Panc1 (cell line): Measurements from ENCODE around the gene SELENOS. TPM values are rescaled to one million over a fixed set of nuclear protein-coding genes. Genes with fewer than 3 reads are reported as not detected.
A peak's percentile ranks its signal among the peaks of the same experiment; 100 is the strongest.

ENCODE experiments used
- ATAC-seq: fragments of 200-7000 bp; cut with Tn5 transposase; 2 replicates; pipeline ENCODE4 v1.9.1; 2020; ENCODE audit warnings: mild to moderate bottlenecking, moderate library complexity
- BruUV-seq: library from RNA; stranded (reverse); fragments of 400-500 nt; replicated peaks from 2 replicates; lab custom pipeline; 2021; lab: Mats Ljungman, UMichigan
- CTCF ChIA-PET: fragments of 300-600 bp; sonication (Branson Sonifier 250); formaldehyde crosslinking; loops from one replicate; lab custom pipeline; 2022; ENCODE audit warnings: antibody characterized with exemption; lab: Charles Lee
- POLR2A ChIA-PET: fragments of 300-600 bp; sonication (Branson Sonifier 250); formaldehyde crosslinking; loops from one replicate; lab custom pipeline; 2022; ENCODE audit warnings: antibody characterized with exemption; lab: Charles Lee
- DNase-seq: peaks from one replicate; pipeline ENCODE4 v3.0.0-alpha.2; 2010; ENCODE audit warnings: low read depth, low spot score
- H3K27ac ChIP-seq: 2 replicates; pipeline ENCODE4 v1.5.1; 2011; ENCODE audit warnings: mild to moderate bottlenecking, low read length, inconsistent platforms
- H3K27me3 ChIP-seq: fragments of 200-500 bp; sonication (Bioruptor generic); 2 replicates; pipeline ENCODE4 v1.6.0; 2014; ENCODE audit warnings: low read length, inconsistent platforms; ENCODE audit not compliant: control insufficient read depth, insufficient read depth
- H3K36me3 ChIP-seq: fragments of 200-500 bp; sonication (Bioruptor generic); 2 replicates; pipeline ENCODE4 v1.5.1; 2014; ENCODE audit warnings: inconsistent platforms, mild to moderate bottlenecking, low read length, moderate library complexity; ENCODE audit not compliant: control insufficient read depth, insufficient read depth
- H3K4me1 ChIP-seq: 2 replicates; pipeline ENCODE4 v1.5.1; 2011; ENCODE audit warnings: inconsistent platforms, mild to moderate bottlenecking, low read length, moderate library complexity; ENCODE audit not compliant: control insufficient read depth, insufficient read depth
- H3K4me3 ChIP-seq, 2 experiments: 2 replicates each; pipeline ENCODE4 v1.5.1; 2011 to 2012; ENCODE audit warnings: low read depth in 2 of 2, low read length in 2 of 2, mild to moderate bottlenecking in 2 of 2, inconsistent platforms in 1 of 2, moderate library complexity in 1 of 2
- H3K9me3 ChIP-seq: fragments of 200-500 bp; sonication (Bioruptor generic); 2 replicates; pipeline ENCODE4 v1.5.1; 2014; ENCODE audit warnings: low read depth, mild to moderate bottlenecking, inconsistent platforms, low read length, moderate library complexity; ENCODE audit not compliant: control insufficient read depth, insufficient read depth
- CTCF ChIP-seq: fragments of 450-650 bp; IDR thresholded peaks from 2 replicates; pipeline ENCODE4 v1.5.1; 2017; ENCODE audit warnings: mild to moderate bottlenecking
- POLR2AphosphoS5 ChIP-seq: IDR thresholded peaks from 2 replicates; pipeline ENCODE4 v1.6.1; 2012; ENCODE audit warnings: mild to moderate bottlenecking, low read depth, low read length, moderate library complexity
- REST ChIP-seq, 2 experiments: IDR thresholded peaks; 2 replicates each; pipeline ENCODE4 v1.6.1; 2011 to 2012; ENCODE audit warnings: low read depth in 2 of 2, control low read depth in 1 of 2, low read length in 1 of 2, mild to moderate bottlenecking in 1 of 2, moderate library complexity in 1 of 2; ENCODE audit not compliant: insufficient read depth in 1 of 2
- SIN3A ChIP-seq: IDR thresholded peaks from 2 replicates; pipeline ENCODE4 v1.6.1; 2012; ENCODE audit warnings: low read depth, mild to moderate bottlenecking, low read length, moderate library complexity, borderline replicate concordance; ENCODE audit not compliant: insufficient read depth
- TCF7L2 ChIP-seq: IDR thresholded peaks from 2 replicates; pipeline ENCODE4 v1.6.1; 2011; ENCODE audit warnings: mild to moderate bottlenecking, low read depth, low read length, inconsistent platforms
- in situ Hi-C: cut with HindIII; loops from 2 replicates; pipeline ENCODE4 v1.10.0; 2016; ENCODE audit warnings: low sequenced_read_pairs, low pct_unique_long_range_greater_than_20kb
- intact Hi-C: fragments of 100-400 bp; cut with micrococcal nuclease; formaldehyde crosslinking; loops from one replicate; pipeline ENCODE4 v1.10.0; 2022; ENCODE audit not compliant: unreplicated experiment
- total RNA-seq: library from RNA; stranded (reverse); gene quantifications from one replicate; pipeline ENCODE4 v1.2.1, GENCODE V29; 2021; ENCODE audit not compliant: unreplicated experiment

SELENOS gene
- total RNA-seq, 1 experiment from 2014 or later = 74.9 TPM

GRCh38 chr15:101242160-101242998 lies 34.9 kb downstream of the SELENOS start:
- Histone ChIP-seq H3K4me1 (peaks cover 59% of the 10 kb centered on the region), H3K9me3 (no peaks in the 10 kb centered on the region), H3K4me3 (no peak overlapping the region), H3K27me3 (no peaks in the 10 kb centered on the region), H3K36me3 (no peaks in the 10 kb centered on the region), H3K27ac (peak overlapping the region; percentile 35; the same call in 1 of the 2 replicates)
- no TSS peak for BruUV-seq
- DNase-seq (no peak), ATAC-seq (peak; percentile 29; the same call in 1 of the 2 replicates)
- ChIA-PET POLR2A (no interaction called here), CTCF (no interaction called here)
- TF ChIP-seq CTCF (no peak), TCF7L2 (no peak), REST (IDR thresholded peaks at IDR 0.05; ENCODE audit: insufficient read depth in 1 of 2, low read depth in 2 of 2, low read length in 1 of 2) (no peak), SIN3A (no peak), POLR2AphosphoS5 (no peak)
- in situ Hi-C loops (loop anchor here (5.0 kb wide), 1 partner anchor 50 kb away; no protein-coding TSS in a partner anchor), intact Hi-C loops (loop anchor here (5.0 kb wide), 1 partner anchor 35 kb away; no protein-coding TSS in a partner anchor)

- BruUV-seq = TSS peak; percentile 2
- Histone ChIP-seq H3K36me3 (no peaks in the 10 kb centered on the region), H3K4me3 (no peak overlapping the region), H3K27me3 (no peaks in the 10 kb centered on the region), H3K4me1 (peaks cover 47% of the 10 kb centered on the region), H3K9me3 (no peaks in the 10 kb centered on the region), H3K27ac (no peak overlapping the region)
- CTCF ChIA-PET = no interaction called here
- POLR2A ChIA-PET = interaction anchor here (0.6 kb wide), 1 partner anchor 436 kb away, joined by 4 read pairs; no protein-coding TSS in a partner anchor
- intact Hi-C loops (loop anchor here (5.0 kb wide), 1 partner anchor 33 kb away; no protein-coding TSS in a partner anchor), in situ Hi-C loops (loop anchor here (5.0 kb wide), 1 partner anchor 48 kb away; no protein-coding TSS in a partner anchor)
- no peak for TF ChIP-seq POLR2AphosphoS5
- TF ChIP-seq TCF7L2 = no peak
- no peak for TF ChIP-seq REST (IDR thresholded peaks at IDR 0.05; ENCODE audit: insufficient read depth in 1 of 2, low read depth in 2 of 2, low read length in 1 of 2)
- no peak for TF ChIP-seq SIN3A
- no peak for TF ChIP-seq CTCF
- DNase-seq (no peak), ATAC-seq (no peak)
These were observed 36.9 kb downstream of the SELENOS start for GRCh38 chr15:101240358-101240757.
